ENCODE measurements around the gene PLS3.

The PLS3 gene

GRCh38 chrX:115573185-115573584 lies 12.2 kb downstream of the PLS3 start:
- DNase-seq, result no peak

GRCh38 chrX:115576676-115577075 lies 15.7 kb downstream of the PLS3 start:
- no peak for DNase-seq

GRCh38 chrX:115579327-115579726 lies 18.4 kb downstream of the PLS3 start:
- no peak for DNase-seq

GRCh38 chrX:115579786-115580294 lies 18.9 kb downstream of the PLS3 start:
- no peak for DNase-seq

DNA sequence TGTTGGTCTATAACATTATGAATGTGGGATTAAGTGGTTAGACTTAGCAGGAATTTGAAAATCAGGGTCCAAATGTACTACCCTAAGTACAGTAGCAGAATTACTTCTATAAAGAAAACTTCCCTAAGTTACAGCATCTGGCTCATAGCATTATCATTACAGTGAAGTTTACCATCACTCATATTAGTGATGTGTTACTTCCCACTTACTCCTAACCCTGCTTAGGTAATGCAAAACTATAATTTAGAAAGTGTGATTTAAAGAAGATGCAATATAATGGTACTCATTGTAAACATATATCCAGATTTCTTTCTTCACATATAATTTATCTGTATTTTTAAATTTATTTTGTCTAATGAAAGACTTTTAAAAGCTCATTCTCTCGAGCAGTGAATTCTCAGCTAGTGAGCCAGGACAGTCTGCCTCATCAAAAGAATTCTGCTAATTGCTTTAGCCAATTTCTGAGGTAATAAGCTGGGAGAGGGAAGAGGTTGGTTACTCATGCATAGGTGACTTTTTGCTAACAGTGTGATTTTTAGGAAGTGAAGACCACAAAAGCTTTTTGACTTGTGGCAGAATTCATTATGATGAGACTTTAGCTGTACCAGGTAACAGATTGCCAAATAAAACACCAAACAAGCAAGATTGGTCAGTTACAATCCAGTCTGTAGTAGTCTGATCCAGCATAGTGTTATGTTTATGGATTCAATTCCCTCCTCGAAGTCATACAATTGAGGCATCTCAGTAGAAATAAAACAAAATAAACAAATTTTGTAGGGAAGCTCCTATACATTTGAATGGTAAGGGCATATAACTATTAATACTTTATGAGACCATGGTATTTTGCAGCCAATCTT lies 21.0 kb downstream of the PLS3 start:
- DNase-seq, result no peak

DNA sequence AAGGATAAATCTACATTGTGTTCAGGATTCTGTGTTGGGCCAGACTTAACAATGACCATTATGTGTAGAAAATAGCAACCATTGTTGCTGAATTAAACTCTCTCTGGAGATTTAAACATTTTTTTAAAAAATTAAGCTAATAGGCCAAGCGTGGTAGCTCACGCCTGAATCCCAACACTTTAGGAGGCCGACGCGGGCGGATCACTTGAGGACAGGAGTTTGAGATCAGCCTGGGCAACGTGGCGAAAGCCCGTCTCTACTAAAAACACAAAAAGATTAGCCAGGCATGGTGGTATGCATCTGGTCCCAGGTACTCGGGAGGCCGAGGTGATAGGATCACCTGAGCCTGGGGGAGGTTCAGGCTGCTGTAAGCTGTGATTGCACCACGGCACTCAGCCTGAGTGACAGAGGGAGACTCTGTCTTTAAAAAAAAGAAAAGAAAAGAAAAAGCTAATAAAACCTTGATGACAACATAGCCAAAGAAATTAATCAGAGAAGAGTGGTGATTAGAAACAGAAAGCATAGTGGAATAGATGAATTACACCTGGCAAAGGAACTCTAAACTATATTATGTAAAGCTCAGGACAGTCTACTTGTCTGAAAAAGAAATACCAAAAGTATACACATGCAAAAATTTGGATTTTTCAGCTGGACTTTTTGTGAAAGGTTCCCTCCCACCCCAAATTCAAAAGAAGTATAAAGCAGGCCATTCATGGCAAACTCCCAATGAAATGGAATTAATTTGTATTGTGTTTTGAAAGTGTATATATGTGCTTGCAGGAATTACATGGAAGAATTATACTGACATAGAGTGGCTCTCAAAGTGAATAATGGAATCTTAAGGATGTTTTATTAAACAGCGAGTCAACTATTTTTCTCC lies 21.9 kb downstream of the PLS3 start:
- no peak for DNase-seq

GRCh38 chrX:115583496-115584004 lies 22.6 kb downstream of the PLS3 start:
- DNase-seq, result no peak

DNA sequence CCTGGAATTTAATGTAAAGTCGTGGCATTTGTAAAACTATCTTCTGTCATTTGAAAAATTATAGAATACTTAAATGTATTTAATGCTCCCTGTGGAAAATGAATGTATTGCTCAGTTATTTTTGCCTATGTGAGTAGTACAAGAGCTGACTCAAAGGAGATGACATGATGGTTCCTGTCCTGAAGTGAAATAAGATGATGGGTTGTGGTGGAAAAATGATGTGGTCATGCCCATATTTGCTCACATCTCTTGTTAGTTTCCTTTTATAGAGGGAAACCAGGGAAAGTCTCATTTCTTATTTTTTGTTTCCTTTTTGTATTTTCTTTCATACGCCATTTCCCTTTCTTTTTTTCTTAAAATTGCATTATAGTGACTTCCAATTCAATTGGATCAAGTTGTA lies 23.7 kb downstream of the PLS3 start:
- no peak for DNase-seq

GRCh38 chrX:115588179-115588578 lies 27.2 kb downstream of the PLS3 start:
- no peak for DNase-seq

DNA sequence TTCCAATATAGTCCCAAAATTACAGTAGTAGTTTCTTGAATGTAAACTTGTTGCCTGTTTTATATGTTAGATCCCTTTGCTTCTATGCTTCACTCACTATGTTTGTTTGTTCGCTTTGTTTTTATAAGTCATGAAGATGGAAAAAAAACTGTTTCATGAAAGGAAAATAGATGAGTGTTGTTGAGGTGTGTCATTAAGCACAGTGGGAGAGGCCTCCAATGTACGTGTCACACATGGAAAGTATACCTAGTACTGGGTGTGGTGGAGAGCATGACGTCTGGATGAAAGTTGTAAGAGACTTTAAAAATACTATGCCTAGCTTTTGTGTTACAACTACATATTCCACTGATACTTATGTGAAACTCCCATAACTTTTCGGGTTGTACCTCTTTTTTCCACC lies 28.4 kb downstream of the PLS3 start:
- DNase-seq, result no peak

GRCh38 chrX:115591420-115591819 lies 30.4 kb downstream of the PLS3 start:
- DNase-seq, result no peak

DNA sequence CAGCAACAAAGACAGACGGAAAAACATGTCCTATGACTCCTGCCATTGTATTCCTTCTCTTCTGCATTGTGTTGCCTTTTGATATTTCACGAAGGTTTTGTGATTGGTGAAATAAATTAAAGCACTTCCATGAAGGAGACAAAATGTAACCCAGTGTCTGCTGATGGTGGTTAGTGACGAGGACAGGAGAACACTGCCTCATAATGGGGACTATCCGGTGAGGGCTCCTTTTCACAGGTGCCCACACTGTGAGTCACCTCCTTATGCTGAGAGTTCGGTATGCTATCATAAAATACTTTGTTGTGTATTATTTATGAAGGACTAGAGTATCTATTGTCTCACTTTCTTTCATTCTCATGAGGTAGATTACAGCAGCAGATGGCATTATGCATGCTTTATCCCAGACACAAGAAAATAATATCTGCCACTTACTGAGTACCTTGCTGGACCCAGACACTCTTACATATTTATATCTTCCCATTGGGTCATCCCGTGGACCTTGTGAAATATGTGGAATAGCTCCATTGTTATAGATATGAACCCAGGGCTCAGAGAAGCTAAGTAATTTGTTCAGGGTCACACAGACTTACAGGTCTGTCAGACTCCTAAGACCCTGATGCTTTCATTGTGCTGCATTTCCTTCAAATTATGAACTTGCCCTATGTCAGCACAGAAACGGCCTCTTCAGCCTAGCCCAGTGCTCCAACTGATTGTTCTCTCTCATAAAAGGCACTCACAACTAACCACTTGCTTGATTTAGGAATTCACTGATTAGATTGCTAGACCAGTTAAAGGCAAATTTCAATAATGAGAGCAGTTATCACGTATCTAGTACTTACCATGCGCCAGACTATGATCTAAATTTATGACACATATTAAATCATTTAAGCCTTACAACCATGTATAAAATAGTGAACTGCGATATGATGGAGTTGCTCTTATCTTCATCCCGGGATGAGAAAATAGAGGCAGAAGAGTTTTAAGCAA lies 31.2 kb downstream of the PLS3 start:
- DNase-seq, result no peak

DNA sequence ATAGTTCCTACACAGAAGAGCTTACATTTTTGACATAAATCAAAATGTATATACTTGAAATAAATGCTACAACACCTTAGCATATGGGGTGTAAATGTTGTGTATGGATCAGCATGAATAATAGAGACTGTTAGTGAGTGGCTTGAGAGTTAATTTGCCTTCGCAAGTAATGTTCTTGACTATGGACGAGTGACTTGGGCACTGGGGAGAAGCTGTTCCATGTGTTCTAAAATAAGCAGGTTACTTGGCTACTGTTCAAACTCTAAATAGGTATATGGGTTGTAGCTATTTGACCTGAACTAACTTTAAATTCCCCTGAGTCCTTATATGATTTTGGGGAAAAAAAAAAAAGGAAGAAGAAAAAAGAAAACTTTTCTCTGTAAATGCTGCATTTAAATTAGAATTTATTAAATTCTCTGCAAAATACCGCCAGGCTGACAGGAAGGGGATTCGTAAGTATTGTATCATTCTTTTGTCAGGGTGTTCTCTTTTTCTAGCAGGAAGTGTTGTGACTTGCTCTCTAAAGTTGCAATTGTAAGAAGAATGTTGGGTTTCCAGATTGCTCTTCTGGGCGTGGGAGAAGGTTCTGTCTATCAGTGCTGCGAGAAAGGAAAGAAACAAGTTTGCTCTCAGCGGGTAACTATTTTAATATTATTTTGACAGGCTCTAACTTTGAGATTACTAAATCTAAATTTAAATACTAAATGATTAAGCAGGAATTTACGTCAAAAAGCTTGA lies 32.2 kb downstream of the PLS3 start:
- DNase-seq, result no peak

- no peak for DNase-seq
Observed at GRCh38 chrX:115595049-115595448, 34.1 kb downstream of the PLS3 start.

DNA sequence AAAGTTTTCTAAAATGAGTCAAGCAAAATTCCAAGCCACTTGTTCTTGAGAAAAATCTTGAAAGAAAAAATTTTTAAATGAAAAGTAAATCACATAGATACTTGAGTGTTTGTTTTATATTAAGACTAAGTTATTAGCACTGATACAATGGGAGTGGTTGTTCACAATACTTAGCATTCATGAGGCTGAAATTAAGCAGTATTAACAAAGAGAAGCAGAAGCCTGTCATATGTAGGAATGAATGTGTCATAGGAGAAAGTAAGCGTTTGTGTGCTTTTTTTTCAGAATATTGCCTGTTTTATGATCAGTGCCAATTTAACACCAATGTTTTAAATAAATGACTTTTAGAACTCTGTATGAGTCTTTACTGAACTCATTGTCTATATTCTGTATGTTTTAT lies 37.6 kb downstream of the PLS3 start:
- no peak for DNase-seq

DNA sequence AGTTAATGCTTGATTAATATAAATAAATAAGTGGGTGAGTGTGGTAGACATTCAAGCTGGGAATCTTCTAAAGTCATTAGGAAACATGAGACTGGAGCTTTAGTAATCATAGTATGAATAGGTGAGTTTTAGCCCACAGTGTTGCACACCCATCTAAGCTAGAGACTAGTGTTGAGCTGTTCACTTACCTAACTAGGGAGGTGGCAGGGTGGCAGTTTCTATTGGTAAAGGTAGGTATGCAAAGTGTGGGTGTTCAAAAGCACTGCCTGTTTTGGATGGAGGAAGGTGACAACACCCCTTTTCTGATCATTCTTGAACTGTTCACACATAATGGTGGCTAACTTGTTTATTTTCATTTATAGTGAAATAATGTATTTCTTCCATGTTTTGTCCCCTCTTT lies 41.3 kb downstream of the PLS3 start:
- DNase-seq, result no peak

DNA sequence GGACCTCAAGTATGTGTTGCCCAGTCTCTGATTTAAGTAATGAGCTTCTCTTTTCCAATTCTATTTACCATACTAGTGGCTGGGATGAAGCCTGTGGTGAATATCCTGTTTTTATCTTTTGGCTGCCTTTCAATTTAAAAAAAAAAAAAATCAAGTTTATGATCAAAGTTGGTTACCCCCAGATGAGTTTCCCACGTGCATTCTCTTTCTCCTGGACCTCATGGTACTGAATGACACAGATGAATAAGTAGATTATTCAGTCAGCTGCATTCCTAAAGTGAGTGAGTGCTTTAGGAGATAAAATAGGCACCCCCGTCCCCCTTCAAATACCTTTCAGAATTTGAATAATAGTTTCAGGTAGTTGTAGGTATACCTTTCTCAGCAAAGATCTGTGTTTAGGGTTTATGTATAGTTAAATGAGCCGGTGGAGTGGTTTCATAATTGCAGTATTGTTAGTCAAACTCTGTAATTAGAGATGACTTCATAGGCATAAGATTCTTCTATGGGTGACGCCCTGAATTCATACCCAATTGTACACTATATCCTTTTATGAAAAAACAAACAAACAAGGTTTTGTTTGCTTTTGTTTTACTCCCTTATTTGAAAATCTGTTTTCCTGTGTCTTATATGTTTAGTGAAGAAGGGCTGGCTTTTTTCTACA lies 41.9 kb downstream of the PLS3 start:
- no peak for DNase-seq

- no peak for DNase-seq
Observed at GRCh38 chrX:115603534-115604074, 42.6 kb downstream of the PLS3 start.

DNA sequence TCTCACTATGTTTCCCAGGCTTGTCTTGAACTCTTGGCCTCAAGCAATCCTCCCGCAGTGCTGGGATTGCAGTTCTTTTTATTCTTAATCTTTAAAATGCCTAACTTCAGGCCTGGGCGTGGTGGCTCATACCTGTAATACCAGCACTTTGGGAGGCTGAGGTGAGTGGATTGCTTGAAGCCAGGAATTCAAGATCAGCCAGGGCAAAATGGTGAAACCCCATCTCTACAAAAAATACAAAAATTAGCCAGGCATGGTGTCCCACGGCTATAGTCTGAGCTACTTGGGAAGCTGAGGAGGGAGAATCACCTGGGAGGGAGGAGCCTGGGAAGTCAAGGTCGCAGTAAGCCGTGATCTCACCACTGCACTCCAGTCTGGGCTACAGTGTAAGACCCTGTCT lies 45.9 kb downstream of the PLS3 start:
- no peak for DNase-seq

GRCh38 chrX:115609621-115610020 lies 48.6 kb downstream of the PLS3 start:
- no peak for DNase-seq

Data from CD4-positive, alpha-beta T cell treated with Interleukin-17A for 4 hours (primary cell).